NCI-H1105 treated with DMSO at 0.1 percent for 48 hours (cell line): Measurements from ENCODE around the gene NEU1.
"Not testable (repeated sequence)": the region's sequence is repeated elsewhere in the genome, so short reads cannot be mapped to it uniquely, and the experiment has no call there.

Source experiments
- DNase-seq: peaks from one replicate; lab custom pipeline; 2025; lab: John Stamatoyannopoulos, UW

Gene NEU1

DNA sequence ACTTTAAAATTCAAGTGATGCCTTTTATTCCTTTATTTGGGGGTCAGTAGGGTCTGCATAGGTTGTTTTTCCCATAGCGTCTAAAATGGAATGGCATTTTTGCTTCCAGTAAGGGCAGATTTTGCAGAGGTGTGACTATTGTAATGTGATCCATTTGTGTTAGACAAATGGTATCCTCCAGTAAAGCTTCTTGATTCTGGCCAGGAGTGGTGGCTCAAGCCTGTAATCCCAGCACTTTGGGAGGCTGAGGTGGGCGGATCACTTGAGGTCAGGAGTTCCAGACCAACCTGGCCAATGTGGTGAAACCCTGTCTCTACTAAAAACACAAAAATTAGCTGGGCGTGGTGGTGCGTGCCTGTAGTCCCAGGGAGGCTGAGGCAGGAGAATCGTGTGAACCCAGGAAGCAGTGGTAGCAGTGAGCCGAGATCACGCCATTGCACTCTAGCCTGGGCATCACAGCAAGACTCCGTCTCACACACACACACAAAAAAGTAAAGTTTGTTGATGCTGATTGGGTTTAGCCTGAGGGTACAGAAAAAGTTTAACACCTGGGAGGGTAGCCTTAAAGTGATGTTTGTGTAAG is 44.6 kb downstream of the NEU1 start:
- DNase-seq, result not testable (repeated sequence)

DNA sequence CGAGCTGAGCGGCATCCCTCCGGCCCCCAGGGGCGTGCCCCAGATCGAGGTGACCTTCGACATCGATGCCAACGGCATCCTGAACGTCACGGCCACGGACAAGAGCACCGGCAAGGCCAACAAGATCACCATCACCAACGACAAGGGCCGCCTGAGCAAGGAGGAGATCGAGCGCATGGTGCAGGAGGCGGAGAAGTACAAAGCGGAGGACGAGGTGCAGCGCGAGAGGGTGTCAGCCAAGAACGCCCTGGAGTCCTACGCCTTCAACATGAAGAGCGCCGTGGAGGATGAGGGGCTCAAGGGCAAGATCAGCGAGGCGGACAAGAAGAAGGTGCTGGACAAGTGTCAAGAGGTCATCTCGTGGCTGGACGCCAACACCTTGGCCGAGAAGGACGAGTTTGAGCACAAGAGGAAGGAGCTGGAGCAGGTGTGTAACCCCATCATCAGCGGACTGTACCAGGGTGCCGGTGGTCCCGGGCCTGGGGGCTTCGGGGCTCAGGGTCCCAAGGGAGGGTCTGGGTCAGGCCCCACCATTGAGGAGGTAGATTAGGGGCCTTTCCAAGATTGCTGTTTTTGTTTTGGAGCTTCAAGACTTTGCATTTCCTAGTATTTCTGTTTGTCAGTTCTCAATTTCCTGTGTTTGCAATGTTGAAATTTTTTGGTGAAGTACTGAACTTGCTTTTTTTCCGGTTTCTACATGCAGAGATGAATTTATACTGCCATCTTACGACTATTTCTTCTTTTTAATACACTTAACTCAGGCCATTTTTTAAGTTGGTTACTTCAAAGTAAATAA is 45.3 kb downstream of the NEU1 start:
- not testable (repeated sequence) for DNase-seq

DNA sequence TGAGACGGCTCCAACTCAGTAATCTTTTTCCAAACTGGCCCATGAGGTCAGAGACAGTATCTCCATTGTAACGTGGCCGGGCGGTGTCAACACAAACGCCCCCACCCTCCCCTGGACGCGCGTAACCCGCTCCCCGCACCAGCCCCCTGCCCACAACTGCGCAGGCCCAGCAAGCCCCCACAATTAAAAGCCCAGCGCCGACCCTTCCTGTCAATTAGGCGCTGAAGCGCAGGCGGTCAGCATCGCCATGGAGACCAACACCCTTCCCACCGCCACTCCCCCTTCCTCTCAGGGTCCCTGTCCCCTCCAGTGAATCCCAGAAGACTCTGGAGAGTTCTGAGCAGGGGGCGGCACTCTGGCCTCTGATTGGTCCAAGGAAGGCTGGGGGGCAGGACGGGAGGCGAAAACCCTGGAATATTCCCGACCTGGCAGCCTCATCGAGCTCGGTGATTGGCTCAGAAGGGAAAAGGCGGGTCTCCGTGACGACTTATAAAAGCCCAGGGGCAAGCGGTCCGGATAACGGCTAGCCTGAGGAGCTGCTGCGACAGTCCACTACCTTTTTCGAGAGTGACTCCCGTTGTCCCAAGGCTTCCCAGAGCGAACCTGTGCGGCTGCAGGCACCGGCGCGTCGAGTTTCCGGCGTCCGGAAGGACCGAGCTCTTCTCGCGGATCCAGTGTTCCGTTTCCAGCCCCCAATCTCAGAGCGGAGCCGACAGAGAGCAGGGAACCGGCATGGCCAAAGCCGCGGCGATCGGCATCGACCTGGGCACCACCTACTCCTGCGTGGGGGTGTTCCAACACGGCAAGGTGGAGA is 47.4 kb downstream of the NEU1 start, which contains the start of the genes HSPA1A and HSPA1L:
Gene HSPA1A (plus strand): TSS at position 519 of the 814 bp plus-strand sequence. CDS start 214 bp downstream, at position 733.
Gene HSPA1L (minus strand): TSS at position 259 of the 814 bp plus-strand sequence. CDS start 3,311 bp downstream, outside the sequence.
- DNase-seq, result peak; percentile 96

DNA sequence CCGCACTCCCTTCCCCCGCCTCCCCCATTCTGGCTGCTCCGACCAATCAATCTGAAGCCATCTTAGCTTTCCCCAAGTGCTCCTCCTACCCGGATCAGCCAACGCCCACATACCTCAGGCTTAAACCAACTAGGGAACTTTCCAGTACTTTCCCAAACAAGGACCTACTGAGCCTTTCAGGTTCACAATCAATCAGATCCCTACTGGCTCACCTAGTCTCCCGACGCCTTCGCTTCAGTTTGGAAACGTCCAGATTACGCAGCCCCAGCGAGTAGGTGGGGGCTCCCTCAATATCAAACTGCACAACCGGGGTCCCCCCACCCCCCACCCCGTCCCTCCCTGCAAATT is 48.0 kb downstream of the NEU1 start:
- DNase-seq, result peak; percentile 96

DNA sequence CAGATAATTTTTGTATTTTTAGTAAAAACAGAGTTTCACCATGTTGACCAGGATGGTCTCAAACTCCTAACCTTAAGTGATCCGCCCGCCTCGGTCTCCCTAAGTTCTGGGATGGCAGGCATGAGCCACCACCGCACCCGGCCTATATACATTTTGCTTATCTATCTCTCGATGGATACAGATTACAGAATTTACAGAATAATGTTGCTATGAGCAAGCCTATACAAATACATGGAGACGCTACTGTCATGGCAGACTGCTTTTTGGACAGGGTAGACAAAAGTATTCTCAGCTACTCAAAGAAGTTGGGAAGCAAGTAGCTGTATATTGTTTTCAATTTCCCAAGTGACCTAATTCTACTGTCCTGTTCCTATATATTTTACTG is 49.2 kb downstream of the NEU1 start:
- no peak for DNase-seq

DNA sequence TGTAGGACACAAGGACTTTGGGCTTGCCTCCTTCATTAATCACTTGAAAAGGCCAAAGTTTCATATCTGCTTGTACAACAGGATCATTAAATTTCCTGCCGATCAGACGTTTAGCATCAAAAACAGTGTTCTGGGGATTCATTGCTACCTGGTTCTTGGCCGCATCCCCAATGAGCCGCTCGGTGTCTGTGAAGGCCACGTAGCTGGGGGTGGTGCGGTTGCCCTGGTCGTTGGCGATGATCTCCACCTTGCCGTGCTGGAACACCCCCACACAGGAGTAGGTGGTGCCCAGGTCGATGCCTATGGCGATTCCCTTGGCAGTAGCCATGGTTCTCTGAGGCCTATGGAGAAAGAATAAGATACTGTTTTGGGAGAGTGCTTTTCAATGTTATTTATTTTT is 51.0 kb downstream of the NEU1 start:
- DNase-seq, result no peak

DNA sequence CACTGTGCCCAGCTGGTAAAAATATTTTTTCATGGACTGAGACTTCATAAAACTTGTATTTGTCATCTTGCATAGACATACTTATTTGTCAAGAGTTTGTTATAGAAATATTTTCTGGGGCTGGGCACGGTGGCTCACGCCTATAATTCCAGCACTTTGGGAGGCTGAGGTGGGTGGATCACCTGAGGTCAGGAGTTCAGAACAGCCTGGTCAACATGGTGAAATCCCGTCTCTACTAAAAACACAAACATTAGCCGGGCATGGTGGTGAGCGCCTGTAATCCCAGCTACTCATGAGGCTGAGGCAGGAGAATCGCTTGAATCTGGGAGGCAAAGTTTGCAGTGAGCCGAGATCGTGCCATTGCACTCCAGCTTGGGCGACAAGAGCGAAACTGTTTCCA is 54.0 kb downstream of the NEU1 start:
- DNase-seq, result not testable (repeated sequence)
